GM18507 (cell line): ENCODE results near the gene DBNL.
A peak's percentile ranks its signal among the peaks of the same experiment; 100 is the strongest.
"Not testable (repeated sequence)": the region's sequence is repeated elsewhere in the genome, so short reads cannot be mapped to it uniquely, and the experiment has no call there.

Experiments
- DNase-seq: peaks from one replicate; pipeline ENCODE4 v3.0.0; 2011; ENCODE audit warnings: low read depth; ENCODE audit not compliant: insufficient read length; ENCODE audit errors: extremely low spot score
- FAIRE-seq: peaks from 2 replicates; lab custom pipeline; 2011; peaks lifted over from hg19 to GRCh38; lab: Jason Lieb, UNC

Gene DBNL

GRCh38 chr7:44044315-44045225 is at the start of gene DBNL:
DBNL (plus strand) TSS chr7:44044702; CDS start chr7:44044738, 36 bp downstream.
- DNase-seq: peak; percentile 67
- peak; percentile 59 for FAIRE-seq

- not testable (repeated sequence) for FAIRE-seq, DNase-seq
Observed at GRCh38 chr7:43997532-43997931, 47.0 kb upstream of the DBNL start, which contains the start of gene SPDYE1. SPDYE1 (plus strand) TSS chr7:43997897; CDS start chr7:43999950, 2,053 bp downstream.

- DNase-seq, FAIRE-seq: not testable (repeated sequence)
Observed at GRCh38 chr7:44012081-44012480, 32.4 kb upstream of the DBNL start.

- DNase-seq, FAIRE-seq: not testable (repeated sequence)
Observed at GRCh38 chr7:44015090-44015489, 29.4 kb upstream of the DBNL start.

GRCh38 chr7:44018857-44019807 is 25.4 kb upstream of the DBNL start:
- DNase-seq: peak; percentile 93
- FAIRE-seq: not testable (repeated sequence)

GRCh38 chr7:44019825-44020224 is 24.7 kb upstream of the DBNL start:
- FAIRE-seq, DNase-seq: not testable (repeated sequence)

- not testable (repeated sequence) for FAIRE-seq, DNase-seq
Observed at GRCh38 chr7:44022069-44022468, 22.4 kb upstream of the DBNL start.

- not testable (repeated sequence) for FAIRE-seq, DNase-seq
Observed at GRCh38 chr7:44022796-44023467, 21.6 kb upstream of the DBNL start.

GRCh38 chr7:44029433-44029832 is 15.1 kb upstream of the DBNL start:
- FAIRE-seq, DNase-seq: not testable (repeated sequence)

- not testable (repeated sequence) for DNase-seq, FAIRE-seq
Observed at GRCh38 chr7:44030029-44030428, 14.5 kb upstream of the DBNL start.

- DNase-seq, FAIRE-seq: not testable (repeated sequence)
Observed at GRCh38 chr7:44031319-44031718, 13.2 kb upstream of the DBNL start.

- FAIRE-seq: not testable (repeated sequence)
Observed at GRCh38 chr7:44032031-44032430, 12.5 kb upstream of the DBNL start.

GRCh38 chr7:44033971-44034844 is 10.3 kb upstream of the DBNL start:
- not testable (repeated sequence) for DNase-seq, FAIRE-seq

More at GRCh38 chr7:44032031-44032430, 12.5 kb upstream of the DBNL start:
- not testable (repeated sequence) for DNase-seq

GRCh38 chr7:44036364-44036763 is 8.1 kb upstream of the DBNL start:
- not testable (repeated sequence) for DNase-seq, FAIRE-seq

GRCh38 chr7:44037951-44038350 is 6.6 kb upstream of the DBNL start:
- not testable (repeated sequence) for FAIRE-seq, DNase-seq

GRCh38 chr7:44038553-44038952 is 5.9 kb upstream of the DBNL start:
- not testable (repeated sequence) for FAIRE-seq, DNase-seq

- DNase-seq, FAIRE-seq: not testable (repeated sequence)
Observed at GRCh38 chr7:44038961-44039558, 5.4 kb upstream of the DBNL start.
